ENCODE results near the gene UPK1A. TPM values are rescaled to one million over a fixed set of nuclear protein-coding genes. Genes with fewer than 3 reads are reported as not detected.

UPK1A gene
- total and polyA plus RNA-seq, 2 of the 8 experiments (the other 6 are each of a cell fraction or from before 2014, with no cell fraction given), result 0.56 to 9.9 TPM

GRCh38 chr19:35669566-35669965 lies 3.2 kb downstream of the UPK1A start (continued):
- no peak for TF ChIP-seq GTF2F1 (IDR thresholded peaks at IDR 0.05; ENCODE audit: borderline replicate concordance, low read depth, low read length)
- TF ChIP-seq KDM1A (IDR thresholded peaks at IDR 0.05; ENCODE audit: borderline replicate concordance, low read length), result no peak
- no peak for TF ChIP-seq HDAC6 (IDR thresholded peaks at IDR 0.05; ENCODE audit: low read depth, low read length)
- TF ChIP-seq NRF1 (IDR thresholded peaks at IDR 0.05; ENCODE audit: low read depth, low read length), result no peak
- no peak for TF ChIP-seq CHD1 (IDR thresholded peaks at IDR 0.05; ENCODE audit: low read depth, low read length)

Data from H1 (cell line).